ENCODE results near the gene SLC35F6.

Gene SLC35F6

GRCh38 chr2:26767894-26768487 lies 3.9 kb downstream of the SLC35F6 start:
- TF ChIP-seq, protein P1, sequence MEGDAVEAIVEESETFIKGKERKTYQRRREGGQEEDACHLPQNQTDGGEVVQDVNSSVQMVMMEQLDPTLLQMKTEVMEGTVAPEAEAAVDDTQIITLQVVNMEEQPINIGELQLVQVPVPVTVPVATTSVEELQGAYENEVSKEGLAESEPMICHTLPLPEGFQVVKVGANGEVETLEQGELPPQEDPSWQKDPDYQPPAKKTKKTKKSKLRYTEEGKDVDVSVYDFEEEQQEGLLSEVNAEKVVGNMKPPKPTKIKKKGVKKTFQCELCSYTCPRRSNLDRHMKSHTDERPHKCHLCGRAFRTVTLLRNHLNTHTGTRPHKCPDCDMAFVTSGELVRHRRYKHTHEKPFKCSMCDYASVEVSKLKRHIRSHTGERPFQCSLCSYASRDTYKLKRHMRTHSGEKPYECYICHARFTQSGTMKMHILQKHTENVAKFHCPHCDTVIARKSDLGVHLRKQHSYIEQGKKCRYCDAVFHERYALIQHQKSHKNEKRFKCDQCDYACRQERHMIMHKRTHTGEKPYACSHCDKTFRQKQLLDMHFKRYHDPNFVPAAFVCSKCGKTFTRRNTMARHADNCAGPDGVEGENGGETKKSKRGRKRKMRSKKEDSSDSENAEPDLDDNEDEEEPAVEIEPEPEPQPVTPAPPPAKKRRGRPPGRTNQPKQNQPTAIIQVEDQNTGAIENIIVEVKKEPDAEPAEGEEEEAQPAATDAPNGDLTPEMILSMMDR (IDR thresholded peaks at IDR 0.05; ENCODE audit: low read depth, low read length) = no peak

DNA sequence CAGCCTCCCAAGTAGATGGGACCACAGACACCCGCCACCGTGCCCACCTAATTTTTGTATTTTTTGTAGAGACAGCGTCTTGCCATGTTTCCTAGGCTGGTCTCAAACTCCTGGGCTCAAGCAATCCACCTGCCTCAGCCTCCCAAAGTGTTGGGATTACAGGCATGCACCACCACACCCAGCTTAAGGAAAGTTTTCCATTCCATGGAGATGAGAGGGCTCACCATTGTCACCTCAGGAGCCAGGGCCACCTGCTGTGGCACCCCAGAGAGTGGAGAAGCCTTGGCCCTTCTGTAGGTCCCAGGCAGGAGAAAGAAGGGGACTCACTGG lies 4.6 kb downstream of the SLC35F6 start:
- TF ChIP-seq, protein P1 (IDR thresholded peaks at IDR 0.05; ENCODE audit: low read depth, low read length) = no peak
- H3K4me3 ChIP-seq (ENCODE audit: low read depth, low read length) = no peak overlapping the region

More at GRCh38 chr2:26767894-26768487, 3.9 kb downstream of the SLC35F6 start:
- H3K4me3 ChIP-seq (ENCODE audit: low read depth, low read length) = no peak overlapping the region

GRCh38 chr2:26769089-26769761 lies 5.1 kb downstream of the SLC35F6 start:
- TF ChIP-seq, protein P1 (IDR thresholded peaks at IDR 0.05; ENCODE audit: low read depth, low read length) = no peak
- H3K4me3 ChIP-seq (ENCODE audit: low read depth, low read length) = no peak overlapping the region

GRCh38 chr2:26770986-26771586 lies 7.0 kb downstream of the SLC35F6 start:
- TF ChIP-seq, protein P1 (IDR thresholded peaks at IDR 0.05; ENCODE audit: low read depth, low read length) = 0 out of 2 replicates have a peak, but pooled peaks have one; percentile 33
- no peak overlapping the region for H3K4me3 ChIP-seq (ENCODE audit: low read depth, low read length)

- H3K4me3 ChIP-seq (ENCODE audit: low read depth, low read length) = no peak overlapping the region
- TF ChIP-seq, protein P1 (IDR thresholded peaks at IDR 0.05; ENCODE audit: low read depth, low read length) = no peak
These were observed 8.2 kb downstream of the SLC35F6 start for GRCh38 chr2:26772064-26773001.

- no peak overlapping the region for H3K4me3 ChIP-seq (ENCODE audit: low read depth, low read length)
- TF ChIP-seq, protein P1 (IDR thresholded peaks at IDR 0.05; ENCODE audit: low read depth, low read length) = no peak
These were observed 12.2 kb downstream of the SLC35F6 start for GRCh38 chr2:26776195-26776800.

All from WI38 (cell line).